ENCODE results near the gene SAFB.

The SAFB gene

DNA sequence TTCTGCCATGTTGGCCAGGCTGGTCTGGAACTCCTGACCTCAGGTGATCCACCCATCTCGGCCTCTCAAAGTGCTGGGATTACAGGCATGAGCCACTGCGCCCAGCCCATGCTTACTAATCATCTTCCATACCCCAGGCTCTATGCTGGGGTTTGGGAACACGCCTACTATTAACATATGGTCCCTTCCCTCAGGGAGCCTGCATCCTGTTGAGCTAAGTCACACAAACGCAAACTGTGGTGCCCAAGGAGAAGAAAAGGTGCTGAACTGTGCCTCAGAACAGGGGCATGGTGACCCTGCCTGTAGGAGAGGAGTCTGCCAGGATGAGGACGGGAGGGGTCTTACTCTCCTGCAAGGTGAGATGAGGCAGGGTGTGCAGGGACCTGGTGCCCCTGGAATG lies 51.8 kb downstream of the SAFB start (continued):
- TF ChIP-seq, protein P1, sequence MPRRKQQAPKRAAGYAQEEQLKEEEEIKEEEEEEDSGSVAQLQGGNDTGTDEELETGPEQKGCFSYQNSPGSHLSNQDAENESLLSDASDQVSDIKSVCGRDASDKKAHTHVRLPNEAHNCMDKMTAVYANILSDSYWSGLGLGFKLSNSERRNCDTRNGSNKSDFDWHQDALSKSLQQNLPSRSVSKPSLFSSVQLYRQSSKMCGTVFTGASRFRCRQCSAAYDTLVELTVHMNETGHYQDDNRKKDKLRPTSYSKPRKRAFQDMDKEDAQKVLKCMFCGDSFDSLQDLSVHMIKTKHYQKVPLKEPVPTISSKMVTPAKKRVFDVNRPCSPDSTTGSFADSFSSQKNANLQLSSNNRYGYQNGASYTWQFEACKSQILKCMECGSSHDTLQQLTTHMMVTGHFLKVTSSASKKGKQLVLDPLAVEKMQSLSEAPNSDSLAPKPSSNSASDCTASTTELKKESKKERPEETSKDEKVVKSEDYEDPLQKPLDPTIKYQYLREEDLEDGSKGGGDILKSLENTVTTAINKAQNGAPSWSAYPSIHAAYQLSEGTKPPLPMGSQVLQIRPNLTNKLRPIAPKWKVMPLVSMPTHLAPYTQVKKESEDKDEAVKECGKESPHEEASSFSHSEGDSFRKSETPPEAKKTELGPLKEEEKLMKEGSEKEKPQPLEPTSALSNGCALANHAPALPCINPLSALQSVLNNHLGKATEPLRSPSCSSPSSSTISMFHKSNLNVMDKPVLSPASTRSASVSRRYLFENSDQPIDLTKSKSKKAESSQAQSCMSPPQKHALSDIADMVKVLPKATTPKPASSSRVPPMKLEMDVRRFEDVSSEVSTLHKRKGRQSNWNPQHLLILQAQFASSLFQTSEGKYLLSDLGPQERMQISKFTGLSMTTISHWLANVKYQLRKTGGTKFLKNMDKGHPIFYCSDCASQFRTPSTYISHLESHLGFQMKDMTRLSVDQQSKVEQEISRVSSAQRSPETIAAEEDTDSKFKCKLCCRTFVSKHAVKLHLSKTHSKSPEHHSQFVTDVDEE (CRISPR knock-in tag; IDR thresholded peaks at IDR 0.05): no peak
- no peak for TF ChIP-seq RARB (CRISPR knock-in tag; IDR thresholded peaks at IDR 0.05)
- TF ChIP-seq ZNF565 (CRISPR knock-in tag; conservative IDR thresholded peaks at IDR 0.05; ENCODE audit: low read depth): no peak
- TF ChIP-seq TCF4 (CRISPR knock-in tag; IDR thresholded peaks at IDR 0.05; ENCODE audit: borderline replicate concordance): no peak
- no peak for TF ChIP-seq ZC3H10 (CRISPR knock-in tag; IDR thresholded peaks at IDR 0.05)
- no peak for TF ChIP-seq ZFP30 (CRISPR knock-in tag; IDR thresholded peaks at IDR 0.05)
- no peak for TF ChIP-seq PPARA (CRISPR knock-in tag; IDR thresholded peaks at IDR 0.05; ENCODE audit: borderline replicate concordance)
- no peak for TF ChIP-seq ZNF8 (CRISPR knock-in tag; IDR thresholded peaks at IDR 0.05)
- TF ChIP-seq ISL1 (CRISPR knock-in tag; IDR thresholded peaks at IDR 0.05): no peak

DNA sequence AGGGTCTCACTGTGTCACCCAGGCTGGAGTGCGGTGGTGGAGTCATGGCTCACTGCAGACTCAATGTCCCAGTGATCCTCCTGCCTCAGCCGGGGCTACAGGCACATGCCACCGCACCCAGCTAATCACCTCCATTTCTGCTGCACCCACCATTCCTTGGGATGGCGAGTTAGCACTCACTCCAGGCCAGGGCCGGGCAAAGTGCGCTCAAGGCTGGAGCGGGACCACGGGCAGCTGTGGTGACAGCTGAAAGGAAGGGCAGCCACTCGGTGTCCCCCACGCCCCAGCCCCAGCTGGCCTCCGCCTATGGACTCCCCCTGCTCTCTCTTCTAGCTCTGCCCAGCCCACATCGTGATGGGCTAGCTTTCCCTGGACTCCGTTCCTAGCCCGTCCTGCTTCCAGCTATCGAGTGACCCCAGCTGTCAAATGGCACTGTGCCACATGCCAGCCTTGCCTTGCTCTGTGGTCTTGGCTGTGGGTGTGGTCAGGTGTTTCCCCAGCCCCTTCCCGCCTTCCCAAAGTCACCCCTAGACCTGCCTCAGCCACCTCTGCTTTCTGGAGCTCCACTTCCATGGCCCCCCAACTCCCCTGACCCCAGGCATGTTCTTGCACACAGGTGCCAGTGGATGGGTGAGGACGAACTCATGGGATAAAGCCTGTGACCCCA lies 53.4 kb downstream of the SAFB start:
- no peak for ATAC-seq
- TF ChIP-seq, protein P1 (CRISPR knock-in tag; IDR thresholded peaks at IDR 0.05): no peak
- TF ChIP-seq ZC3H10 (CRISPR knock-in tag; IDR thresholded peaks at IDR 0.05) (no peak), BACH2 (CRISPR knock-in tag; IDR thresholded peaks at IDR 0.05; ENCODE audit: borderline replicate concordance) (no peak), ARNTL (CRISPR knock-in tag; IDR thresholded peaks at IDR 0.05; ENCODE audit: borderline replicate concordance, low read depth) (no peak), ISL1 (CRISPR knock-in tag; IDR thresholded peaks at IDR 0.05) (no peak), ZNF8 (CRISPR knock-in tag; IDR thresholded peaks at IDR 0.05) (no peak), ESRRG (CRISPR knock-in tag; IDR thresholded peaks at IDR 0.05) (no peak), CSDC2 (CRISPR knock-in tag; IDR thresholded peaks at IDR 0.05) (no peak), ZFP30 (CRISPR knock-in tag; IDR thresholded peaks at IDR 0.05) (no peak), RARB (CRISPR knock-in tag; IDR thresholded peaks at IDR 0.05) (no peak)
- TF ChIP-seq, protein P2, sequence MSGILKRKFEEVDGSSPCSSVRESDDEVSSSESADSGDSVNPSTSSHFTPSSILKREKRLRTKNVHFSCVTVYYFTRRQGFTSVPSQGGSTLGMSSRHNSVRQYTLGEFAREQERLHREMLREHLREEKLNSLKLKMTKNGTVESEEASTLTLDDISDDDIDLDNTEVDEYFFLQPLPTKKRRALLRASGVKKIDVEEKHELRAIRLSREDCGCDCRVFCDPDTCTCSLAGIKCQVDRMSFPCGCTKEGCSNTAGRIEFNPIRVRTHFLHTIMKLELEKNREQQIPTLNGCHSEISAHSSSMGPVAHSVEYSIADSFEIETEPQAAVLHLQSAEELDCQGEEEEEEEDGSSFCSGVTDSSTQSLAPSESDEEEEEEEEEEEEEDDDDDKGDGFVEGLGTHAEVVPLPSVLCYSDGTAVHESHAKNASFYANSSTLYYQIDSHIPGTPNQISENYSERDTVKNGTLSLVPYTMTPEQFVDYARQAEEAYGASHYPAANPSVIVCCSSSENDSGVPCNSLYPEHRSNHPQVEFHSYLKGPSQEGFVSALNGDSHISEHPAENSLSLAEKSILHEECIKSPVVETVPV (CRISPR knock-in tag; IDR thresholded peaks at IDR 0.05): no peak
- TF ChIP-seq, protein P3, sequence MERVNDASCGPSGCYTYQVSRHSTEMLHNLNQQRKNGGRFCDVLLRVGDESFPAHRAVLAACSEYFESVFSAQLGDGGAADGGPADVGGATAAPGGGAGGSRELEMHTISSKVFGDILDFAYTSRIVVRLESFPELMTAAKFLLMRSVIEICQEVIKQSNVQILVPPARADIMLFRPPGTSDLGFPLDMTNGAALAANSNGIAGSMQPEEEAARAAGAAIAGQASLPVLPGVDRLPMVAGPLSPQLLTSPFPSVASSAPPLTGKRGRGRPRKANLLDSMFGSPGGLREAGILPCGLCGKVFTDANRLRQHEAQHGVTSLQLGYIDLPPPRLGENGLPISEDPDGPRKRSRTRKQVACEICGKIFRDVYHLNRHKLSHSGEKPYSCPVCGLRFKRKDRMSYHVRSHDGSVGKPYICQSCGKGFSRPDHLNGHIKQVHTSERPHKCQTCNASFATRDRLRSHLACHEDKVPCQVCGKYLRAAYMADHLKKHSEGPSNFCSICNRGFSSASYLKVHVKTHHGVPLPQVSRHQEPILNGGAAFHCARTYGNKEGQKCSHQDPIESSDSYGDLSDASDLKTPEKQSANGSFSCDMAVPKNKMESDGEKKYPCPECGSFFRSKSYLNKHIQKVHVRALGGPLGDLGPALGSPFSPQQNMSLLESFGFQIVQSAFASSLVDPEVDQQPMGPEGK (CRISPR knock-in tag; IDR thresholded peaks at IDR 0.05; ENCODE audit: borderline replicate concordance): no peak
- TF ChIP-seq, protein P4, sequence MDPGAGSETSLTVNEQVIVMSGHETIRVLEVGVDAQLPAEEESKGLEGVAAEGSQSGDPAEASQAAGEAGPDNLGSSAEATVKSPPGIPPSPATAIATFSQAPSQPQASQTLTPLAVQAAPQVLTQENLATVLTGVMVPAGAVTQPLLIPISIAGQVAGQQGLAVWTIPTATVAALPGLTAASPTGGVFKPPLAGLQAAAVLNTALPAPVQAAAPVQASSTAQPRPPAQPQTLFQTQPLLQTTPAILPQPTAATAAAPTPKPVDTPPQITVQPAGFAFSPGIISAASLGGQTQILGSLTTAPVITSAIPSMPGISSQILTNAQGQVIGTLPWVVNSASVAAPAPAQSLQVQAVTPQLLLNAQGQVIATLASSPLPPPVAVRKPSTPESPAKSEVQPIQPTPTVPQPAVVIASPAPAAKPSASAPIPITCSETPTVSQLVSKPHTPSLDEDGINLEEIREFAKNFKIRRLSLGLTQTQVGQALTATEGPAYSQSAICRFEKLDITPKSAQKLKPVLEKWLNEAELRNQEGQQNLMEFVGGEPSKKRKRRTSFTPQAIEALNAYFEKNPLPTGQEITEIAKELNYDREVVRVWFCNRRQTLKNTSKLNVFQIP (CRISPR knock-in tag; IDR thresholded peaks at IDR 0.05; ENCODE audit: borderline replicate concordance, low read depth): no peak

DNA sequence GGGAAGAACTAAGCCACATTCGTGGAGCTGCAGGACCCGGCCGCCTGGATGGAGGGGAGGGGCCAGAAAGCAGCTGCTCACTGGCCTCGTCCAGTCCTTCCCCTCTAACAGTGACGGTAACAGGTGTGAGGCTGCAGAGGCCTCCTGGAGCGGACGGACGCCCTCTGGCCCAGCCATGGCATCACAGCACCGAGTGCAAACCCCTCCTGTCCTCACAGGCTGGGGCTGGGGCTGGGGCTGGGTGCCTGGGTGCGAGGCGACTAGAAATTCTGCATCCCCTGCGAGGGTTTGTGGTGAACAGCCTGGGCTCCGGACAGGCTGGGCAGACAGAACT lies 53.9 kb downstream of the SAFB start:
- TF ChIP-seq PPARA (CRISPR knock-in tag; IDR thresholded peaks at IDR 0.05; ENCODE audit: borderline replicate concordance): no peak
- TF ChIP-seq GLIS3 (CRISPR knock-in tag; IDR thresholded peaks at IDR 0.05): no peak
- TF ChIP-seq, protein P2 (CRISPR knock-in tag; IDR thresholded peaks at IDR 0.05): no peak
- no peak for TF ChIP-seq BACH2 (CRISPR knock-in tag; IDR thresholded peaks at IDR 0.05; ENCODE audit: borderline replicate concordance)
- TF ChIP-seq ZC3H10 (CRISPR knock-in tag; IDR thresholded peaks at IDR 0.05): no peak
- no peak for TF ChIP-seq ZNF565 (CRISPR knock-in tag; conservative IDR thresholded peaks at IDR 0.05; ENCODE audit: low read depth)
- no peak for TF ChIP-seq OSR1 (CRISPR knock-in tag; IDR thresholded peaks at IDR 0.05)
- TF ChIP-seq TOX (CRISPR knock-in tag; IDR thresholded peaks at IDR 0.05; ENCODE audit: borderline replicate concordance): no peak
- TF ChIP-seq ZFP3 (CRISPR knock-in tag; IDR thresholded peaks at IDR 0.05): no peak
- TF ChIP-seq, protein P5, sequence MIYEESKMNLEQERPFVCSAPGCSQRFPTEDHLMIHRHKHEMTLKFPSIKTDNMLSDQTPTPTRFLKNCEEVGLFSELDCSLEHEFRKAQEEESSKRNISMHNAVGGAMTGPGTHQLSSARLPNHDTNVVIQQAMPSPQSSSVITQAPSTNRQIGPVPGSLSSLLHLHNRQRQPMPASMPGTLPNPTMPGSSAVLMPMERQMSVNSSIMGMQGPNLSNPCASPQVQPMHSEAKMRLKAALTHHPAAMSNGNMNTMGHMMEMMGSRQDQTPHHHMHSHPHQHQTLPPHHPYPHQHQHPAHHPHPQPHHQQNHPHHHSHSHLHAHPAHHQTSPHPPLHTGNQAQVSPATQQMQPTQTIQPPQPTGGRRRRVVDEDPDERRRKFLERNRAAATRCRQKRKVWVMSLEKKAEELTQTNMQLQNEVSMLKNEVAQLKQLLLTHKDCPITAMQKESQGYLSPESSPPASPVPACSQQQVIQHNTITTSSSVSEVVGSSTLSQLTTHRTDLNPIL (CRISPR knock-in tag; IDR thresholded peaks at IDR 0.05; ENCODE audit: low read depth): no peak
- no peak for TF ChIP-seq SNAI2 (CRISPR knock-in tag; IDR thresholded peaks at IDR 0.05)
- no peak for ATAC-seq
